Measurements from ENCODE around the gene C18orf54.

DNA sequence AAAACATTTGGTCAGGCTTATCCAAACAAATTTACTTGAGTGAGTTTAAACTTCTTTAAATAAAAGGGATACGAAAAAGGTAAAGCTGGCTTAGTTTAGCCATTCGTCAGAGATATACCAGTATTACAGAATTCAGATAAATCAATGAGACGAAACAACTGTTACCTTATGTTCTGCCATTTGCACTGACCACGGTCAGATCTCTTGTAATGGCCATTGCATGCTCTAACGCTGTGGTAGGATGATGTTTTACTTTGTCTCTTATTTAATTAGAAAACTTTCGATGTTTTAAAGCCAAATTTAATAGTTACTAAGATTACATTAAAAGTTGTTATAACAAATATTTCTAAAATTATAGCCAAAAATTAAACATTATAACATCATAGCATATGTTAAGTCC, 1.5 kb downstream of the C18orf54 start:
- TF ChIP-seq CTCF (IDR thresholded peaks at IDR 0.05), result no peak
- no peak for TF ChIP-seq EZH2 (IDR thresholded peaks at IDR 0.05; ENCODE audit: borderline replicate concordance, insufficient read depth, low read depth, low read length, poor library complexity, severe bottlenecking)
